ENCODE results near the gene TNS3.

DNA sequence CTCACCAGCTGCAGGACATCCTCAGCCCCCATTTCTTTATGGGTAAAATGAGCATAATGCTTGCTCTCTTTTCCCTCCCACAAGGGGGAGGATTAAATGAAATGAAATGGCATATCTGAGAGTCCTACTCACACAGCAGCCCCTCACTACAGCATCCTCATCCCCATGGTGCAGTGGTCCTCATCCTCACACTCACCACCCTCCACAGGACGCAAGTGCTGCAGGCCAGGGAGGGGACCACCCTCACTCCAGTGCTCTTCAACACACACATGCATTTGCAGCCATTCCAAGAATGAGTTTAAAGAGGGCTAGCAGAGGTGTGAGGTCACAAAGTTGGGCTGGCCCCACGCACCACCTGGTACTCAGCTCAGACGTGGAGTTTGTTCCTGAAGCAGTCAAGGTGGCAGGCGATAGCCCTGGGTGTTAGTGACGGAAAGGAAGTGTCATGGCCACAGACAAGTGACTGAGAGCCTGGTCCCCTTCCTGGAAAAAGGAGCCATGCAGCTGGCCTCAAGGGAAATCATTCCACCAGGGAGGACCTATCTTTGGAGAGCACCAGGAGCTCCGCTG lies 234.0 kb downstream of the TNS3 start:
- TF ChIP-seq POLR2AphosphoS5 (IDR thresholded peaks at IDR 0.05; ENCODE audit: low read depth, low read length) (no peak), CHD2 (IDR thresholded peaks at IDR 0.05; ENCODE audit: low read length, partially characterized antibody) (no peak)

Data from SK-N-SH (cell line).